Uterus (tissue), 2 donors: ENCODE data around the gene C1orf21.

Source experiments
- POLR2A ChIP-seq, 2 donors: fragments of 450-650 bp; IDR thresholded peaks; one replicate each; pipeline ENCODE4 v1.6.1; 2016; ENCODE audit warnings: antibody characterized with exemption in 2 of 2, mild to moderate bottlenecking in 1 of 2, moderate library complexity in 1 of 2
- TF ChIP-seq, protein P1 (sequence below), 4 experiments: fragments of 200-600 bp in 2 of 4; fragments of 450-650 bp in 2 of 4; sonication (generic) in 2 of 4; IDR thresholded peaks; one replicate each; pipeline ENCODE4 v1.5.1; 2016 to 2019; ENCODE audit warnings: antibody characterized with exemption in 4 of 4, mild to moderate bottlenecking in 2 of 4, moderate library complexity in 1 of 4

DNA sequence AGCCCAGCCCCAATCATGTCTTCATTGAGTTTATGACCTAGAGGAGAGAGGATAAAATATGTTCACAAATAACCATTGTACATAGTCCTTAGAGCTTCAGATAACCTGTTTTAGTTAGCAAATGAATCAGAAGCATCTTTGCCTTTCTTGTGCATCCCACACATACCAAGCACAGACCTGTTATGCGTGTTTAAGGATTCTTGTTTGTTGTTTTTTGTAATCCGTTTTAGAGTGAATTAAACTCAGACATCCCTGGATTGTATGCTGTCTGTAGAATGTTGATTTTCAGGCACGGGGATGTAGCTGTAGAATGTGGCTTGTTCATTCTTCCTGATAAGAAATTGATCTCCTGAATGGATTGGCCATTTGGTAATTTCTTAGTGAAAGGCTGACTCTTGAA, 232.0 kb downstream of the C1orf21 start:
- TF ChIP-seq, protein P1, sequence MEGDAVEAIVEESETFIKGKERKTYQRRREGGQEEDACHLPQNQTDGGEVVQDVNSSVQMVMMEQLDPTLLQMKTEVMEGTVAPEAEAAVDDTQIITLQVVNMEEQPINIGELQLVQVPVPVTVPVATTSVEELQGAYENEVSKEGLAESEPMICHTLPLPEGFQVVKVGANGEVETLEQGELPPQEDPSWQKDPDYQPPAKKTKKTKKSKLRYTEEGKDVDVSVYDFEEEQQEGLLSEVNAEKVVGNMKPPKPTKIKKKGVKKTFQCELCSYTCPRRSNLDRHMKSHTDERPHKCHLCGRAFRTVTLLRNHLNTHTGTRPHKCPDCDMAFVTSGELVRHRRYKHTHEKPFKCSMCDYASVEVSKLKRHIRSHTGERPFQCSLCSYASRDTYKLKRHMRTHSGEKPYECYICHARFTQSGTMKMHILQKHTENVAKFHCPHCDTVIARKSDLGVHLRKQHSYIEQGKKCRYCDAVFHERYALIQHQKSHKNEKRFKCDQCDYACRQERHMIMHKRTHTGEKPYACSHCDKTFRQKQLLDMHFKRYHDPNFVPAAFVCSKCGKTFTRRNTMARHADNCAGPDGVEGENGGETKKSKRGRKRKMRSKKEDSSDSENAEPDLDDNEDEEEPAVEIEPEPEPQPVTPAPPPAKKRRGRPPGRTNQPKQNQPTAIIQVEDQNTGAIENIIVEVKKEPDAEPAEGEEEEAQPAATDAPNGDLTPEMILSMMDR (IDR thresholded peaks at IDR 0.05), result no peak
- TF ChIP-seq POLR2A (IDR thresholded peaks at IDR 0.05), result no peak
